Heart right ventricle (tissue), 16 donors: ENCODE measurements around the gene LTBR. TPM values are rescaled to one million over a fixed set of nuclear protein-coding genes. Genes with fewer than 3 reads are reported as not detected.
A peak's percentile ranks its signal among the peaks of the same experiment; 100 is the strongest.

Experiments used
- ATAC-seq, 8 donors: fragments of 200-7000 bp; cut with Tn5 transposase; one replicate each; pipeline ENCODE4 v1.9.1; 2020; ENCODE audit warnings: mild to moderate bottlenecking in 8 of 8, moderate library complexity in 8 of 8, moderate number of reproducible peaks in 1 of 8
- DNase-seq, 2 donors: peaks; one replicate each; pipeline ENCODE4 v3.0.0-alpha.2; 2020
- H3K27ac ChIP-seq, 10 donors: fragments of 200-600 bp; sonication (generic) in 2 of 10; one replicate each; pipeline versions ENCODE4 v1.5.0 to v1.8.0; 2020 to 2022; ENCODE audit warnings: mild to moderate bottlenecking in 3 of 10
- H3K27me3 ChIP-seq, 7 donors: fragments of 200-600 bp; one replicate each; pipeline ENCODE4 v1.8.0; 2021 to 2022; ENCODE audit warnings: mild to moderate bottlenecking in 2 of 7
- H3K36me3 ChIP-seq, 9 donors: fragments of 200-600 bp; sonication (generic) in 1 of 9; one replicate each; pipeline versions ENCODE4 v1.5.0 to v1.8.0; 2020 to 2022; ENCODE audit warnings: mild to moderate bottlenecking in 2 of 9
- H3K4me1 ChIP-seq, 9 donors: fragments of 200-600 bp; sonication (generic) in 1 of 9; one replicate each; pipeline versions ENCODE4 v1.5.0 to v1.8.0; 2020 to 2022; ENCODE audit warnings: mild to moderate bottlenecking in 4 of 9
- H3K4me3 ChIP-seq, 10 donors: fragments of 200-600 bp; sonication (generic) in 2 of 10; one replicate each; pipeline versions ENCODE4 v1.5.0 to v1.8.0; 2020 to 2022; ENCODE audit warnings: mild to moderate bottlenecking in 7 of 10, moderate library complexity in 2 of 10
- H3K9me3 ChIP-seq, 11 donors: fragments of 200-600 bp in 10 of 11; sonication (generic) in 2 of 11; one replicate each; pipeline versions ENCODE4 v1.5.0 to v1.8.0; 2013 to 2022; ENCODE audit warnings: mild to moderate bottlenecking in 2 of 11, control low read depth in 1 of 11, moderate library complexity in 1 of 11
- WGBS, 2 donors: extraction: QIAGEN DNeasy Blood & Tissue Kit; methylation state at CpG; one replicate each; pipeline ENCODE4 v1.1.7; 2013; ENCODE audit warnings: inconsistent platforms in 1 of 2; 5-methylcytosine and 5-hydroxymethylcytosine counted together
- intact Hi-C, 10 donors: fragments of 100-400 bp; cut with DNase I; formaldehyde crosslinking; loops; one replicate each; pipeline versions ENCODE4 v1.11.1 to v1.14.2; 2022
- polyA plus RNA-seq, 2 donors: library from polyadenylated mRNA; stranded (reverse); fragments of 200-250 nt; gene quantifications; one replicate each; pipeline ENCODE4 v1.2.3, GENCODE V29; 2013
- total RNA-seq, 10 donors: library from RNA; stranded (reverse); fragmentation: NEBNext Ultra II Directional in 3 of 10; extraction: Animal tissue kit (Norgen Biotek cat#: 25700) in 3 of 10; gene quantifications; one replicate each; pipeline versions ENCODE4 v1.2.1 to v1.2.4, GENCODE V29; 2021 to 2023
- TF ChIP-seq, protein P1 (sequence below), 9 donors: fragments of 200-600 bp; sonication (generic) in 2 of 9; IDR thresholded peaks; one replicate each; pipeline versions ENCODE4 v1.5.0 to v1.8.0; 2021 to 2022; ENCODE audit warnings: antibody characterized with exemption in 9 of 9, mild to moderate bottlenecking in 5 of 9, moderate library complexity in 1 of 9
- donor health status: Arrhythmogenic right ventricular cardiomyopathy.
- donor health status: ischemic (EF 13 %, LVEDD 7.1; RV severe dilation, severe dysfunction).
- donor health status: healthy with polysubstance abuse.
- donor health status: DM: no; HTN: yes; CAD: no.
- donor health status: DM: no; HTN: no; CAD: no.
- donor health status: ischemic (EF 25% LVEDD 6.9; RV normal size, moderate dysfunction).
- donor health status: ischemic (EF 25% LVEDD 5.7; RV mildly dilated, moderate dysfunction).
- donor health status: healthy.
- donor health status: DM: yes; HTN: yes; CAD: no.
- donor health status: Ischemic cardiomyopathy.
- donor health status: ischemic (EF 35%, LVEDD 5.7; RV mildly dilated, moderate dysfunction).
- donor health status: nonischemic (EF 11% LVEDD 7.7; RV severe dilation, severe dysfunction).
- donor health status: DM: yes; HTN: yes; CAD: no.
- donor health status: PGD.
- donor health status: ischemic (EF 29% LVEDD 5.4; RV normal size, mild dysfunction).
- donor health status: nonischemic (EF 23%, LVEDD 6.1; RV moderate dilation, normal function).

LTBR gene
- total and polyA plus RNA-seq, 12 donors, result 14.1 to 49.1 (median 26.9) TPM

- 63 to 67% methylated on average over 15 of the region's 15 CpGs for WGBS, 2 donors
- Histone ChIP-seq H3K27ac (no peak overlapping the region), H3K9me3 (no peaks in the 10 kb centered on the region), H3K36me3 (no peaks in the 10 kb centered on the region), H3K4me1 (peaks cover 2 to 46% (median 12%) of the 10 kb centered on the region in 9 donors), H3K4me3 (no peak overlapping the region), H3K27me3 (no peaks in the 10 kb centered on the region)
- intact Hi-C loops, result loop anchor here in 1 of 10 donors (10.0 kb wide), 1 partner anchor 46 kb away; no protein-coding TSS in a partner anchor
- DNase-seq (no peak), ATAC-seq (no peak)
- TF ChIP-seq, protein P1, sequence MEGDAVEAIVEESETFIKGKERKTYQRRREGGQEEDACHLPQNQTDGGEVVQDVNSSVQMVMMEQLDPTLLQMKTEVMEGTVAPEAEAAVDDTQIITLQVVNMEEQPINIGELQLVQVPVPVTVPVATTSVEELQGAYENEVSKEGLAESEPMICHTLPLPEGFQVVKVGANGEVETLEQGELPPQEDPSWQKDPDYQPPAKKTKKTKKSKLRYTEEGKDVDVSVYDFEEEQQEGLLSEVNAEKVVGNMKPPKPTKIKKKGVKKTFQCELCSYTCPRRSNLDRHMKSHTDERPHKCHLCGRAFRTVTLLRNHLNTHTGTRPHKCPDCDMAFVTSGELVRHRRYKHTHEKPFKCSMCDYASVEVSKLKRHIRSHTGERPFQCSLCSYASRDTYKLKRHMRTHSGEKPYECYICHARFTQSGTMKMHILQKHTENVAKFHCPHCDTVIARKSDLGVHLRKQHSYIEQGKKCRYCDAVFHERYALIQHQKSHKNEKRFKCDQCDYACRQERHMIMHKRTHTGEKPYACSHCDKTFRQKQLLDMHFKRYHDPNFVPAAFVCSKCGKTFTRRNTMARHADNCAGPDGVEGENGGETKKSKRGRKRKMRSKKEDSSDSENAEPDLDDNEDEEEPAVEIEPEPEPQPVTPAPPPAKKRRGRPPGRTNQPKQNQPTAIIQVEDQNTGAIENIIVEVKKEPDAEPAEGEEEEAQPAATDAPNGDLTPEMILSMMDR (IDR thresholded peaks at IDR 0.05), result no peak
These were observed 12.8 kb upstream of the LTBR start for GRCh38 chr12:6370994-6371754.

- intact Hi-C loops, result loop anchor here in 1 of 10 donors (10.0 kb wide), 1 partner anchor 48 kb away; no protein-coding TSS in a partner anchor
- no peaks in the 10 kb centered on the region for H3K9me3 ChIP-seq
- peak overlapping the region in 4 of 10 donors; percentile 9 to 57 (median 33) for H3K27ac ChIP-seq
- TF ChIP-seq, protein P1 (IDR thresholded peaks at IDR 0.05), result no peak
- H3K36me3 ChIP-seq, result no peaks in the 10 kb centered on the region
- WGBS, 2 donors, result 58 to 60% methylated on average over 8 of the region's 8 CpGs
- no peaks in the 10 kb centered on the region for H3K27me3 ChIP-seq
- DNase-seq (no peak), ATAC-seq (no peak)
- no peak overlapping the region for H3K4me3 ChIP-seq
- peaks cover 8 to 54% (median 23%) of the 10 kb centered on the region in 9 donors for H3K4me1 ChIP-seq
These were observed 11.5 kb upstream of the LTBR start for GRCh38 chr12:6372403-6373003.

- TF ChIP-seq, protein P1 (IDR thresholded peaks at IDR 0.05), result no peak
- Histone ChIP-seq H3K36me3 (no peaks in the 10 kb centered on the region), H3K27me3 (no peaks in the 10 kb centered on the region), H3K9me3 (no peaks in the 10 kb centered on the region), H3K27ac (peak overlapping the region in 3 of 10 donors; percentile 13 to 57 (median 53)), H3K4me3 (no peak overlapping the region), H3K4me1 (peaks cover 10 to 54% (median 23%) of the 10 kb centered on the region in 9 donors)
- intact Hi-C loops, result loop anchor here in 1 of 10 donors (10.0 kb wide), 1 partner anchor 48 kb away; no protein-coding TSS in a partner anchor
- no peak for ATAC-seq
- WGBS, 2 donors, result 86 to 89% methylated on average over 14 of the region's 14 CpGs
- DNase-seq, result no peak
These were observed 10.8 kb upstream of the LTBR start for GRCh38 chr12:6373022-6373787.
